ENCODE results near the gene WNK4.

The WNK4 gene

GRCh38 chr17:42780851-42781638 is 635 bp downstream of the WNK4 start:
- Histone ChIP-seq H3K27ac (ENCODE audit: insufficient read depth in 1 of 2, low read depth in 1 of 2, low read length in 2 of 2, poor library complexity in 1 of 2, severe bottlenecking in 2 of 2) (peak overlapping the region in 1 of 2 experiments; percentile 54), H3K36me3 (ENCODE audit: control insufficient read depth in 4 of 4, insufficient read depth in 4 of 4, low read length in 3 of 4) (peaks cover 2 to 29% (median 20%) of the 10 kb centered on the region in 4 experiments), H3K9me3 (ENCODE audit: control extremely low read depth in 1 of 5, control insufficient read depth in 4 of 5, insufficient read depth in 2 of 5, low read depth in 1 of 5, low read length in 4 of 5) (no peaks in the 10 kb centered on the region), H3K4me3 (ENCODE audit: control insufficient read depth in 1 of 7, extremely low read depth in 1 of 7, insufficient read depth in 4 of 7, low read depth in 2 of 7, low read length in 6 of 7) (peak overlapping the region in 3 of 7 experiments; percentile 54 to 63 (median 63)), H3K27me3 (replicated peaks in 2 of 5; ENCODE audit: control insufficient read depth in 4 of 5, insufficient read depth in 5 of 5, low read length in 4 of 5) (peaks cover 6 to 68% (median 37%) of the 10 kb centered on the region in 5 experiments), H3K4me1 (ENCODE audit: control extremely low read depth in 1 of 4, control insufficient read depth in 4 of 4, insufficient read depth in 4 of 4, low read length in 3 of 4) (peaks cover 0 to 37% (median 25%) of the 10 kb centered on the region in 4 experiments)
- 7% methylated on average over 36 of the region's 39 CpGs for WGBS (ENCODE audit: insufficient coverage)
- ChIA-PET CTCF (interaction anchor here (1.0 kb wide), 1 partner anchor 11 kb away, joined by 3 read pairs; no protein-coding TSS in a partner anchor), POLR2A (interaction anchor here (1.1 kb wide), 1 partner anchor 18 kb away, joined by 3 read pairs; no protein-coding TSS in a partner anchor)
- DNase-seq, result no peak

- peaks cover 2 to 24% (median 16%) of the 10 kb centered on the region in 4 experiments for H3K36me3 ChIP-seq (ENCODE audit: control insufficient read depth in 4 of 4, insufficient read depth in 4 of 4, low read length in 3 of 4)
- POLR2A ChIA-PET, result no interaction called here
- no peak overlapping the region for H3K4me3 ChIP-seq (ENCODE audit: control insufficient read depth in 1 of 7, extremely low read depth in 1 of 7, insufficient read depth in 4 of 7, low read depth in 2 of 7, low read length in 6 of 7)
- CTCF ChIA-PET, result interaction anchor here (1.3 kb wide), 2 partner anchors 18 to 48 kb away, joined by 3 to 6 read pairs; no protein-coding TSS in a partner anchor
- peaks cover 0 to 37% (median 25%) of the 10 kb centered on the region in 4 experiments for H3K4me1 ChIP-seq (ENCODE audit: control extremely low read depth in 1 of 4, control insufficient read depth in 4 of 4, insufficient read depth in 4 of 4, low read length in 3 of 4)
- H3K27me3 ChIP-seq (replicated peaks in 2 of 5; ENCODE audit: control insufficient read depth in 4 of 5, insufficient read depth in 5 of 5, low read length in 4 of 5), result peaks cover 6 to 75% (median 38%) of the 10 kb centered on the region in 5 experiments
- H3K27ac ChIP-seq (ENCODE audit: insufficient read depth in 1 of 2, low read depth in 1 of 2, low read length in 2 of 2, poor library complexity in 1 of 2, severe bottlenecking in 2 of 2), result peak overlapping the region in 1 of 2 experiments; percentile 54
- 41% methylated on average over 5 of the region's 10 CpGs for WGBS (ENCODE audit: insufficient coverage)
- H3K9me3 ChIP-seq (ENCODE audit: control extremely low read depth in 1 of 5, control insufficient read depth in 4 of 5, insufficient read depth in 2 of 5, low read depth in 1 of 5, low read length in 4 of 5), result no peaks in the 10 kb centered on the region
- no peak for DNase-seq
These were observed 1.3 kb downstream of the WNK4 start for GRCh38 chr17:42781639-42782165.

GRCh38 chr17:42782166-42783061 is 2.0 kb downstream of the WNK4 start:
- WGBS (ENCODE audit: insufficient coverage), result 23% methylated on average over 20 of the region's 29 CpGs
- peaks cover 0 to 37% (median 25%) of the 10 kb centered on the region in 4 experiments for H3K4me1 ChIP-seq (ENCODE audit: control extremely low read depth in 1 of 4, control insufficient read depth in 4 of 4, insufficient read depth in 4 of 4, low read length in 3 of 4)

GRCh38 chr17:42783062-42783790 is 2.8 kb downstream of the WNK4 start:
- no peak for DNase-seq
- Histone ChIP-seq H3K4me3 (ENCODE audit: control insufficient read depth in 1 of 7, extremely low read depth in 1 of 7, insufficient read depth in 4 of 7, low read depth in 2 of 7, low read length in 6 of 7) (no peak overlapping the region), H3K27me3 (replicated peaks in 2 of 5; ENCODE audit: control insufficient read depth in 4 of 5, insufficient read depth in 5 of 5, low read length in 4 of 5) (peaks cover 6 to 90% (median 41%) of the 10 kb centered on the region in 5 experiments), H3K9me3 (ENCODE audit: control extremely low read depth in 1 of 5, control insufficient read depth in 4 of 5, insufficient read depth in 2 of 5, low read depth in 1 of 5, low read length in 4 of 5) (no peaks in the 10 kb centered on the region), H3K36me3 (ENCODE audit: control insufficient read depth in 4 of 4, insufficient read depth in 4 of 4, low read length in 3 of 4) (peaks cover 2 to 16% (median 12%) of the 10 kb centered on the region in 4 experiments), H3K4me1 (ENCODE audit: control extremely low read depth in 1 of 4, control insufficient read depth in 4 of 4, insufficient read depth in 4 of 4, low read length in 3 of 4) (peaks cover 0 to 37% (median 25%) of the 10 kb centered on the region in 4 experiments), H3K27ac (ENCODE audit: insufficient read depth in 1 of 2, low read depth in 1 of 2, low read length in 2 of 2, poor library complexity in 1 of 2, severe bottlenecking in 2 of 2) (no peak overlapping the region)
- CTCF ChIA-PET, result interaction anchor here (1.3 kb wide), 2 partner anchors 20 to 49 kb away, joined by 3 to 6 read pairs; no protein-coding TSS in a partner anchor
- 21% methylated on average over 9 of the region's 9 CpGs for WGBS (ENCODE audit: insufficient coverage)
- POLR2A ChIA-PET, result interaction anchor here (0.6 kb wide), 1 partner anchor 1178 kb away, joined by 4 read pairs; no protein-coding TSS in a partner anchor

More at GRCh38 chr17:42782166-42783061, 2.0 kb downstream of the WNK4 start:
- H3K27ac ChIP-seq (ENCODE audit: insufficient read depth in 1 of 2, low read depth in 1 of 2, low read length in 2 of 2, poor library complexity in 1 of 2, severe bottlenecking in 2 of 2), result no peak overlapping the region
- peaks cover 6 to 82% (median 38%) of the 10 kb centered on the region in 5 experiments for H3K27me3 ChIP-seq (replicated peaks in 2 of 5; ENCODE audit: control insufficient read depth in 4 of 5, insufficient read depth in 5 of 5, low read length in 4 of 5)
- CTCF ChIA-PET, result interaction anchor here (1.3 kb wide), 2 partner anchors 19 to 48 kb away, joined by 3 to 6 read pairs; no protein-coding TSS in a partner anchor
- no peak for DNase-seq
- H3K36me3 ChIP-seq (ENCODE audit: control insufficient read depth in 4 of 4, insufficient read depth in 4 of 4, low read length in 3 of 4), result peaks cover 2 to 23% (median 16%) of the 10 kb centered on the region in 4 experiments
- POLR2A ChIA-PET, result no interaction called here
- no peaks in the 10 kb centered on the region for H3K9me3 ChIP-seq (ENCODE audit: control extremely low read depth in 1 of 5, control insufficient read depth in 4 of 5, insufficient read depth in 2 of 5, low read depth in 1 of 5, low read length in 4 of 5)
- no peak overlapping the region for H3K4me3 ChIP-seq (ENCODE audit: control insufficient read depth in 1 of 7, extremely low read depth in 1 of 7, insufficient read depth in 4 of 7, low read depth in 2 of 7, low read length in 6 of 7)

- no peak overlapping the region for H3K4me3 ChIP-seq (ENCODE audit: control insufficient read depth in 1 of 7, extremely low read depth in 1 of 7, insufficient read depth in 4 of 7, low read depth in 2 of 7, low read length in 6 of 7)
- H3K9me3 ChIP-seq (ENCODE audit: control extremely low read depth in 1 of 5, control insufficient read depth in 4 of 5, insufficient read depth in 2 of 5, low read depth in 1 of 5, low read length in 4 of 5), result no peaks in the 10 kb centered on the region
- peaks cover 6 to 92% (median 42%) of the 10 kb centered on the region in 5 experiments for H3K27me3 ChIP-seq (replicated peaks in 2 of 5; ENCODE audit: control insufficient read depth in 4 of 5, insufficient read depth in 5 of 5, low read length in 4 of 5)
These were observed 3.4 kb downstream of the WNK4 start for GRCh38 chr17:42783791-42784138.

GRCh38 chr17:42784409-42784808 is 4.0 kb downstream of the WNK4 start:
- H3K9me3 ChIP-seq (ENCODE audit: control extremely low read depth in 1 of 5, control insufficient read depth in 4 of 5, insufficient read depth in 2 of 5, low read depth in 1 of 5, low read length in 4 of 5), result no peaks in the 10 kb centered on the region
- H3K27ac ChIP-seq (ENCODE audit: insufficient read depth in 1 of 2, low read depth in 1 of 2, low read length in 2 of 2, poor library complexity in 1 of 2, severe bottlenecking in 2 of 2), result no peak overlapping the region
- DNase-seq, result peak in 2 of 3 donors; percentile 27 to 49
- H3K4me3 ChIP-seq (ENCODE audit: control insufficient read depth in 1 of 7, extremely low read depth in 1 of 7, insufficient read depth in 4 of 7, low read depth in 2 of 7, low read length in 6 of 7), result no peak overlapping the region
- peaks cover 0 to 4% (median 3%) of the 10 kb centered on the region in 4 experiments for H3K36me3 ChIP-seq (ENCODE audit: control insufficient read depth in 4 of 4, insufficient read depth in 4 of 4, low read length in 3 of 4)
- ChIA-PET CTCF (no interaction called here), POLR2A (no interaction called here)
- 3% methylated on average over 16 of the region's 25 CpGs for WGBS (ENCODE audit: insufficient coverage)
- peaks cover 6 to 93% (median 42%) of the 10 kb centered on the region in 5 experiments for H3K27me3 ChIP-seq (replicated peaks in 2 of 5; ENCODE audit: control insufficient read depth in 4 of 5, insufficient read depth in 5 of 5, low read length in 4 of 5)
- H3K4me1 ChIP-seq (ENCODE audit: control extremely low read depth in 1 of 4, control insufficient read depth in 4 of 4, insufficient read depth in 4 of 4, low read length in 3 of 4), result peaks cover 0 to 37% (median 25%) of the 10 kb centered on the region in 4 experiments

More at GRCh38 chr17:42783791-42784138, 3.4 kb downstream of the WNK4 start:
- POLR2A ChIA-PET, result interaction anchor here (0.6 kb wide), 1 partner anchor 1178 kb away, joined by 4 read pairs; no protein-coding TSS in a partner anchor
- Histone ChIP-seq H3K27ac (ENCODE audit: insufficient read depth in 1 of 2, low read depth in 1 of 2, low read length in 2 of 2, poor library complexity in 1 of 2, severe bottlenecking in 2 of 2) (no peak overlapping the region), H3K4me1 (ENCODE audit: control extremely low read depth in 1 of 4, control insufficient read depth in 4 of 4, insufficient read depth in 4 of 4, low read length in 3 of 4) (peaks cover 0 to 37% (median 25%) of the 10 kb centered on the region in 4 experiments), H3K36me3 (ENCODE audit: control insufficient read depth in 4 of 4, insufficient read depth in 4 of 4, low read length in 3 of 4) (peaks cover 2 to 10% (median 9%) of the 10 kb centered on the region in 4 experiments)
- 12% methylated on average over 18 of the region's 22 CpGs for WGBS (ENCODE audit: insufficient coverage)
- DNase-seq, result no peak
- CTCF ChIA-PET, result no interaction called here
